NOMO-1 treated with dmso at 0.1 percent for 144 hours (cell line): ENCODE results near the gene MAP6.
"Not testable (repeated sequence)": the region's sequence is repeated elsewhere in the genome, so short reads cannot be mapped to it uniquely, and the experiment has no call there.

ENCODE experiments used
- DNase-seq: peaks from one replicate; lab custom pipeline; 2025; ENCODE audit not compliant: unreplicated experiment; lab: John Stamatoyannopoulos, UW

MAP6 gene

DNA sequence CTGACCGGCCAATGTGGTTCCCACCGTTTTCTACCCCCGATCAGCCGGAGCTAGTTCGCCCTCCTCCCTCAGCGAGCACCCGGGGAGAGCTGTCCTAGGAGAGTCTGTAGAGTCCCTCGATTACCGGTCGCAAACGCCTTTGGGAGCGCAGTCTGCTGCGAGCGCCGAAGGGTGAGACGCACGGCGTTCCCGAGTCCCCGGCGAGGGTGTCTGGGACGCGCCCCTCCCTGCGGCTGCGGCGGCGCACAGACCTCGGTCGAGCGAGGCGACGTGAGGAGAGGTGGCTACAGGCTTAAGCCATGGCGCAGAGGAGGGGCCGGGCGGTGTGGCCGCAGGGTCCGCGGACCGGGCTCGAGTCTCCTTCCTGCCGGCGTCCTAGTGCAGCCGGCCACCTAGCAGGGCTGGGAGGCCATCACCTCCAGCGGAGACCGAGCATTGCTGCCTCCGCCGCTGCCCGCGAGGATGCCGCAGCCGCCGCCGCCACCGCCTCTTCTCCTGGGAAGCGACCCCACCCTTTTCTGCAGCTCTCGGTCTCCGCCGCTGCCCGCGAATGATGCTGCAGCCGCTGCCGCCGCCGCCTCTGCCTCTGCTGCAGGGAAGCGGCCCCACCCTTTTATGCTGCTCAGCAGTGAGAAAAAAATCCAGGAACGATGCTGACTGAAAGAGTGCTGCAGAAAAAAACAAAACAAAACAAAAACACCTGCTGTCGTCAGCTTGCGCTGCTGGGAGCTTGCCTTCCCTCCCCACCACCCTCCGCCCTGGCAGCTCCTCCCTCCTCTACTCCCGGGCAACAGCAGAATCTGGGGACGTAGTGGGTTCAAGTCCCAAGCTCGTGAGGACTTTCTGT, at the start of gene MAP6:
TSS of gene MAP6 (minus strand) at position 588 of the 847 bp plus-strand sequence. CDS start 669 bp downstream, outside the sequence.
- DNase-seq, result no peak

DNA sequence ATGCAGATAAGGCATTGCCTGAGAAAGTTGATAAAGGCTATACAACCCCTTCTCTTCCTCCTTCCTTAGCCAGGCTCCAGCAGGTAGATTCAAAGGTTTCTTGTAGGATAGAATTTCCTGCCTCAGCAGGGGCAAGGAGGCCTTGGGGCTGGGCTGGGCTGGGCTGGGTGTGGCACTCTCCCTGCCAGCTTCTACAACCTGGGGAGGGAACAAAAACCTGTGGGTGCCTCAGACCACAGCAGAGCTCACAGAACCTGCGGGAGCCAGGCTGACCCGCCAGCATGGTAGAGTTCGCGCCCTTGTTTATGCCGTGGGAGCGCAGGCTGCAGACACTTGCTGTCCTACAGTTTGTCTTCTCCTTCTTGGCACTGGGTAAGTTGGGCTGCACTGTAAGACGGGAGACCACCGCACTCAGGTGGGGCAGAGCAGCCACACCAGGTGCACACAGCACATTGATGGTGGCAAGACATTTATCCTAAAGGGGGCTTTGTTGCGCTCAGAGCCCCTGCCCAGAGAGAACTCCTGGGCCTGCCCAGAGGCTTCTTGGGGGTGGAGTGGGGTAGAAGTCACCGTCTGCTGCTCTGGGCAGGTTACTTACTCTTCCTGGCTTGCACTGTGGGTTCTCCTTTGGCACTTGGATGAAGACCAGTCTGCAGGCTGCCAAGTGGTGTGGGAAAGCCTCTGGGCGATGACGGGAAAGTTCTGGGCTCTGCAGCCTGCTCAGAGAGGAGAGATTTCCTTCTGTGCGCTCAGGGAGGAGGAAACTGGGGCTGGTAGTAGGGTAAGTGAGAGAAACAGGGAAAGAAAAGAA, 49.0 kb upstream of the MAP6 start, which contains the start of gene MOGAT2:
TSS of gene MOGAT2 (plus strand) at position 231 of the 811 bp plus-strand sequence. CDS start at position 282, 51 bp downstream.
- no peak for DNase-seq

DNA sequence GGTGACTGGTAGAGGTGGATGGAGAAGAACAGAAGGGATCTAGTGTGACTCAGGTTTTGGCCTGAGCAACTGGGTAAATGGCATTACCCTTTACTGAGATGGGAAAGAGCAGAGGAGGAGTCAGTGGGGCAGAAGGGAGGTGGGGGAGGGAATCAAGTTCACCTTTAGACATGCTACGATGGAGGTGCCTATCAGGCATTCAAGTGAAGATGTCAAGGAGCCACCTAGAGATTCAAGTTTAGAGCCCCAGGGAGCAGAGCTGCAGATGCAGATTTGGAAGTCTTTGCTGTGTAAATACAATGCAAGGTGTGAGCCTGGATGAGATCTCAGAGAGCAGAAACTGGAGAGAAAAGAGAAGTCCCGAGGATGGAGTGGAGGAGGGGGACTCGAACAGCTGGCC, 47.8 kb upstream of the MAP6 start:
- DNase-seq, result no peak

DNA sequence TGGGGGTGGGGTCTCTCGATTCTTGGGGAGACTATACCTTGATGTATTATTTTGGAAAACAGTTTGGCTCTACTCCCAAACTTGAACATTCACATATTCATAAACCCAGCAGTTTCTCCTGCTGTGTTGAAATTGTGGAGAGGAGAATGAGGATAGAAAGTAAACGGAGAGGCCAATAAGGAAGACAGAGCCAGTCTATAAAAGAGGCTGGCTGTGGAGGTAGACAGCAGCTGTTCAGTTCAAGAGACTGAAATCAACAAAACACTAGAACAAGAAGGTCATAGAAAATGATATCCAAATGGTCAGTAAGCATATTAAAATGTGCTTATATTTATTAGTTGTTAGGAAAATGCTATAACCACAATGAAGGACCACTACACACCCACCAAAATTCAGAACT, 46.9 kb upstream of the MAP6 start:
- no peak for DNase-seq

DNA sequence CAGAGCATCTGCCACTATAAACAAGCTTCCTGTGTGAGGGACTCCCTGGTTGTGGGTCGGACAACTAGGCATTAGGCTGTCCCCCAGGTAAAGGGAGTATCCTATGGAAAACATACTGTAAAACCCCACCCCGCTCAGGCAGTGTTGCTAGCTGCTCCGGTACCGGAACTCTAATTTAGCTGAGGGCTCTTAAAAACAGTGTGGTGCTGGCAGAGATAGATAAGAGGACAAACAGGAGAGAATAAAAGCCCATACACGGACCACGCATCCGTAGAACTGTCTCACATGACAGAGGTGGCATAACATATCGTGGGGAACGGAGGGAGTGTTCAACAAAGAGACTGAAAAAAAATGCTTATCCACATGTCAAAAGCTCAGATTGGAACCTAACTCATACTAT, 45.4 kb upstream of the MAP6 start:
- no peak for DNase-seq

DNA sequence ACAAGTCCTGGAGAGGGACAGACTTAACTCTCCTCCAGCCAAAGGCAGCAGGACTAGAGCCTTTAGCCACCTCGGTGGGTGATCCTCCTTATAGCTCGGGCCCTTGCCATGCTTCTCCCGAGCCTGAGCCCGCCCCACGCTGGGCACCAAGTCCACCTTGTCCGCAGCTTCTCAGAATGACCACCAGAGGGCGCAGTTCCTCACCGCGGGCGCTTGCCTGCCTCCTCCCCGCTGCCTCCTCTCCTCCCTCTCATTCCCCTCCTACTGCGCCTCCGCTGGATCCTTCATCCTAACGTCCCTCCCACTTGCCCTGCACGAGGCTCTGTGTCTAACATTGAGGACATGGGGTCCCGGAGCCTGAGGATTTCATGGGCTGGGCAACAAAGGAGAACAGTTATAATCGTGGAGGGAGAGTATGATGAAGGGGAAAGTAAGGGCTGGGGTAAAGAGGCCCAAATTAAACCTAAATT, 37.5 kb upstream of the MAP6 start:
- peak; percentile 22 for DNase-seq

DNA sequence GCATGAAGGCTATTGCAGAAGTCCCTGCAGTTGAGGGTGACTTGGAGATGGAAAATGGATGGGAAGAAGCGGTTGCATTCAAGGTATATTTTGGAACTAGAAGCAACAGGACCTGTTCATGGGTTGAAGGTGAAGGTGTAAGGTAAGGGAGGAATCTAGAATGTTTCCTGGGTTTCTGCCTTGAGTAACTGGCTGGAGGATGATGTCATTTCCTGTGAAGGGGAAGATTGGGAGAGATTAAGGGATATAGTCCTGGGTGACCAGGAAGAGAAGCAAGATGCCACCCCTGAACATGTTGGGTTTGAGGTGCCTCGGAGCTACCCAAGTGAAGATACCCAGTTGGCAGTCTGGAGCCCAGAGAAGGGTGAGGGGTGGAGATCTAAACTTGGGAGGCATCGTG, 36.7 kb upstream of the MAP6 start:
- no peak for DNase-seq

DNA sequence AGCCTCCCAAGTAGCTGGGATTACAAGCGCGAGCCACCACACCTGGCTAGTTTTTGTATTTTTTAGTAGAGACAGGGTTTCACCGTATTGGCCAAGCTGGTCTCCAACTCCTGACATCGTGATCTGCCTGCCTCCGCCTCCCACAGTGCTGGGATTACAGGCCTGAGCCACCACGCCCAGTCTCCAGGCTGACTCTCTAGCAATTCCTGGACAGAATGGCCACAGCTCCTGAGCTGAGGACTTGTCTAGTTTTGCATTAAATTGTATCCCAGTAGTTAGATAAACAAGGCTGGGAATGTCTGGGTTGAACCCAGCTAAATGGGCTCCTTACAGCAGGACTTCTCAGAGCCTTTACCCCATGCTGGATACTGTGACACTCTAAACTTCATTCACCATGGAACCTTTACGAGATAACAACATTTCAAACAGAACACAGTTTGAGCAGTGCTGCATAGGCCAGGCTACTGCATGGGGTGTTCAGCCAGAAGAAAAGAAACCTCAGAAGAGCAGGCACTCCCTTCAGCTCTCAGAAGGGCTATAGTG, 34.9 kb upstream of the MAP6 start:
- no peak for DNase-seq

DNA sequence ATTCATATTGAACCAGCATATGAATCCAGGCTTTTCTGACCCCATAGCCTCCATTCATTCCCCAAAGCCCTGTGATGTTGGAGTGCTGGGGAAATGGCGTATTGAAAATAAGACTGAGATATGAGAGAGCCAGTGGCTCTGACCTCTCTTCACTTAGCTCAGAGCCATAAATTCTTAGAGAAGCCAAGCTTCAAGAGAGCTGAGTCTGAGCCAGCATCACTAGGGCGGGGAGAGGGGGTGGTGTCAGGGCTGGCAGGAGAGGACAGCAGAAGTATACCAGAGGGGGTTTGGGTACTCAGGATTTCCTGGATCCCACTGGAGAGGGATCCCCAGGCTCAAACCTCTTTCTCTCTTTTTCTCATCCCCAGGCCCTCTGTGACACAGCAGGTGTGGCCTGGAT, 32.1 kb upstream of the MAP6 start:
- DNase-seq, result no peak

DNA sequence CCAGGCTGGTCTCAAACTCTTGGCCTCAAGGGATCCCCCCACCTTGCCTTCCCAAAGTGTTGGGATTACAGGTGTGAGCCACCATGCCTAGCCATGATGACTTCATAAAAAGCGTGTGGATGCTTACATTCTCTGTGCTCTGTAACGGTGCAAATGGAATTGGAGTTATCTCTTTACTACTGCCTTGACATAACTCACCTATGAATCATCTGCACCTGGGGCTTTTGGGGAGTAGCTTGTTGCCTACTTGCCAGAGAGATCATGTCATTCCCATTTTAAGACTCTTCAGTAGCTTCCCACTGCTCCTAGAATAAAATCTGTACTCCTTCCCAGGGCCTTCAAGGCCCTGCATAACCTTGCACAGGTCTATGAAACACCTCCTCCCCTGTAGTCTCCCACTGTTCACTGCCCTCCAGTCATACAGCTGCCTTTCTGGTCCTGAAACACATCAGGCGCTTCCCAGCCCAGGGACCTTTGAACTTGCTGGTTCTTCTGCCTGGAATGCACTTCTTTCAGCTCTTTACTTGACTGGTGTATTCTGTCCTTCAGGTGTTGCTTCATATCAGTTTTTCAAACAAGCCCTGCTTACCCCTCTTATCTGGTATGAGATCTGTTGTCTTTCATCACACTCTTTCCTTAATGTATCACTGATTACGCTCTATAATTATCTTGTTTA, 29.2 kb upstream of the MAP6 start:
- no peak for DNase-seq

DNA sequence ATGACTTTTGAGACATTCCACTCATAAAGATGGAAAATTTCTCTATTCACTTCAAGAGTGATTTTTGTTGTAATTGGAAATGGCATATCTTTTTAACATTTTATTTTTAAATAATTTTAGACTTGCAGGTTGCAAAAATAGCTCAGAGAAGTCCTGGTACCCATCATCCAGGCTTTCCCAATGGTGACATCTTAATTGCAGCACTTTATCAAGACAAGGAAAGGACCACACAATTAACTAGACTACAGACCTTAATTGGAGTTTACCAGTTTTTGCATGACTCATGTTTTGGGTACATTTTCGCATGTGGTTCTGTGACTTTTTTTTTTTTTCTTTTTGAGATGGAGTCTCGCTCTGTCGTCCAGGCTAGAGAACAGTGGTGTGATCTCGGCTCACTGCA, 23.0 kb upstream of the MAP6 start:
- no peak for DNase-seq

DNA sequence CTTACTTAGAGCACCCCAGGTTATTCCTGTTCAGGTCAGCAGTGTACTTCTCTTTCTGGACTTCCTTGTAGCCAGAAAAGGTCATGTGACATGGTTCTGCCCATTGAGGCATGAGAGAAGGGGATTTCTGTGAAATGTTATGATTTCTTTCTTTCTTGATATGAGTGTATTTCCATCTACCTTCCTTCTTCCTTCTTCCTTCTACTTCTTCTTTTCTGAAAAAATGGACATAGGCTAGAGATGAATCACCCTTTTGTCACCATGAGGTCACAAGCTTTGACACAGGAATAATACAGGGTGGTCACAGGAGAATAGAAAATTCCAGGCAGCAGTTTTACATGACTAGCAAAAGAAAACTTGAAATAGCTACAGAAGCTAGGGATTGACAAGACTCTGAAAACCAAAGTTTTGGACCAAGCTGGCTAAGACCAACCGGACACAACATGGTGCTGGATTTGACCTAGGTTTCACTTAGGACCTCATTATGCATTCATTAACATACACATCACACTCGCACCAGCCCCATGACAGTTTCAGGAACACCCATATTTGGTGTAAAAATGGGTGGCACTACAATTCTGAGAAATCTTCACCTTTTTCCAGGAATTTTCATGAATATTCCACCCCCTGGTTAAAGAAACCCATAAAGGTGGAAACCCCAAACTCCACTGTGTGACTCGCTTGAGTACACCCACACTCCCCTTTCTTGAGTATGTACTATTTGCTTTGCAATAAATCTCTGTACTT, 21.2 kb upstream of the MAP6 start:
- DNase-seq, result no peak

DNA sequence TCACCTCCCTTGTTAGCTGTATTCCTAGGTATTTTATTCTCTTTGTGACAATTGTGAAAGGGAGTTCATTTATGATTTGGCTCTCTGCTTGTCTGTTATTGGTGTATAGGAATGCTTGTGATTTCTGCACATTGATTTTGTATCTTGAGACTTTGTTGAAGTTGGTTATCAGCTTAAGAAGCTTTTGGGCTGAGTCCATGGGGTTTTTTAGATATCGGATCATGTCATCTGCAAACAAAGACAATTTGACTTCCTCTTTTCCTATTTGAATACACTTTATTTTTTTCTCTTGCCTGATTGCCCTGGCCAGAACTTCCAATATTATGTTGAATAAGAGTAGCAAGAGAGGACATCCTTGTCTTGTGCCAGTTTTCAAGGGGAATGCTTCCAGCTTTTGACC, 15.0 kb upstream of the MAP6 start:
- DNase-seq, result not testable (repeated sequence)

DNA sequence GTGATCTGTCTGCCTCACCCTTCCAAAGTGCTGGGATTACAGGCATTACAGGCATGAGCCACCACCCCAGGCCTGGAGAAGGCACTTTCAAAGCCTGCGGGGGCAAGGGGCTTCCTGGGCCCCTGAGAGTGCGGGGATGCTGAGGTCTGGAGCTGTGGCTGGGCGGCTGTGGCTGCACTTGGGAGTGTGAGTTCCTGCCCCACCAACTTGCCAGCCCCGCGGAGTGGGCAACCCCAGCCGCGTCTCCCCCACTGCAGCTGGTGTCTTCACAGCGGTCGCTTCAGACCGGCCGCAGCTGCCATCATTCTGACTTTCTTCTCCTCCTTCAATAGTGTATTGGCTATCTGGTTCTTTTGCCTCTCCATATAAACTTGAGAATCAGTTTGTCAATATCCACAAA, 10.7 kb upstream of the MAP6 start:
- no peak for DNase-seq

DNA sequence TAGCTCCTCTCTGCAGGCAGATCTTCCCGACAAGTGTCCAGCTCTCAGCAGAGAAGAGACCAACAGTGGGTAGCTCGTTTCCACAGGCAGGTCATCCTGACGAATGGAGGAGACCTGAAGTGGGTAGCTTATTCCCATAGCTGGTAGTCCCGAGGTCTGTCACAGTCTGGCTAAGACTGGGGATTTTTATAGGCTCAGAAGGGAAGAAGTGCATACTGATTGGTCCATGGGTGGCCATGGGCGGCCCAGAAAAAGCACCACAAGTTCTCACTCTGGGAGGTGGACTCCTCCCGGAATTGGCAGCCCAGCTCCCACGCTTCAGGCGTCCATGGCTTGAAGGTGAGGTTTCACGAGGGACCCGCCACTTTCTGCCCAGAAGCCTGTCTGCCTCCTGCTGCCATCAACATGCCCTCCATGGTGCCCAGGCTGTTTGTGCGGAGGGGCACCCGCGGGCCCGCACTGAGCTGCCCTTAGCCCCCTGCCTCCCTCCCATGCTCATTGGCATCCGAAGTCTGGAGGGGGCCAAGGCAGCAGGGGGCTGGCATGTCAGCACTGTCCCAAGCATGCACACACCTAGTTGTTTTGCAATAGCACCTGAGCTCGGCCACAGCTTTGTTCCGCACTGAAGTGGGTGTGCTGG, 9.9 kb upstream of the MAP6 start:
- DNase-seq, result no peak

DNA sequence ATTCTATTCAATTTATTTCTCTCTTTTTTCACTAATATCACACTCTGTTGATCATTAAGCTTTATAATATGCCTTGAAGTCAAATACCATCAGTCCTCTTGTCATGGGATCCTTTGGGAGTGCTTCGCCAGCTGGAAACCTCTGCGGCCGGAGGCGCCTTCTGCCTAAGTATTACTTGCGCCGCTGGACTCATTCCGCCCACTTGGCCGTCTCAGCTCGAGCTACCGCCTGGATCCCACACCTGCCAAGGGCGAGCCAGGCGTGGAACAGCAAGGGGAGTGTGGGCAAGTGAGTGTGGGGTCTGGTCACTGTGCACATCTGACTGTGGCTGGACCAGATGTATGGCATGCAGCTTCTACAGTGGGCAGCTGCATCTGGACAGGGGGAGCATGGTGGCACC, 9.1 kb upstream of the MAP6 start:
- DNase-seq, result no peak

DNA sequence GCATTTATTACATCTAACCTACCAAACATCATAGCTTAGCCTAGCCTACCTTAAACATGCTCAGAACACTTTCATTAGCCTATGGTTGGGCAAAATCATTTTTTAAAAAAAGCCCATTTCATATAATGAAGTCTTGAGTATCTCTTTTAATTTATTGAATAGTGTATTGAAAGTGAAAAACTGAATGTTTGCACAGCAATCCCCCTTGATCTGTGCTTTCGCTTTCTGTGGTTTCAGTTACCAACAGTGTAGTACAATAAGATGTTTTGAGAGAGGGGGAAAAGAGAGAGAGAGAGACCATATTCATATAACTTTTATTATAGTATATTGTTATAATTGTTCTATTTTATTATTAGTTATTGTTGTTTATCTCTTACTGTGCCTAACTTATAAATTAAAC, 8.4 kb upstream of the MAP6 start:
- DNase-seq, result no peak

DNA sequence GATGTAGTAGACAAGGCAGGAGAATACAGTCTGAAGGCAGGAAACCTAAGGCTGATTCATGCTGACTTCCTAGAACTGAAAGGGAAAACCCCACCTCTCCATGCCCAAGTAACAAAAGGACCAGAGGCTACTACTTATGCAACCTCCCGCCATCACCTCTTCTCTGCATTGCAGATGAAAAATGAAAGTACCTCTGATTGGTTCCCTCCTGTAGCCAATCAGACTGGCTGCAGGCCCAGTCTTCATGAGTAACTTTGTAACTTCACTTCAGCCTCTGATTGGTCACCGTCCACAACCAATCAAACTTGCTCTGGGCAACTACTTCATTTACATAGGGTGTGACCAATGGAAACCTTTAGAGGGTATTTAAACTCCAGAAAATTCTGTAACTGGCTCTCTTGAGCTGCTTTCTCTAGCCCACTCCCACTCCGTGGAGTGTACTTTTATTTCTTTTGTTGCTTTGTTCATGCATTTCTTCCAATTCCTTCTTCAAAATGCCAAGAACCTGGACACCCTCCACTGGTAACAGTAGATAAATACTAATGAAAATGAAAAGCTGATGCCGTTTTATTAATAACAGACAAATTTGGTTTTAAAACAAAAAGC, 5.2 kb upstream of the MAP6 start:
- DNase-seq, result no peak

DNA sequence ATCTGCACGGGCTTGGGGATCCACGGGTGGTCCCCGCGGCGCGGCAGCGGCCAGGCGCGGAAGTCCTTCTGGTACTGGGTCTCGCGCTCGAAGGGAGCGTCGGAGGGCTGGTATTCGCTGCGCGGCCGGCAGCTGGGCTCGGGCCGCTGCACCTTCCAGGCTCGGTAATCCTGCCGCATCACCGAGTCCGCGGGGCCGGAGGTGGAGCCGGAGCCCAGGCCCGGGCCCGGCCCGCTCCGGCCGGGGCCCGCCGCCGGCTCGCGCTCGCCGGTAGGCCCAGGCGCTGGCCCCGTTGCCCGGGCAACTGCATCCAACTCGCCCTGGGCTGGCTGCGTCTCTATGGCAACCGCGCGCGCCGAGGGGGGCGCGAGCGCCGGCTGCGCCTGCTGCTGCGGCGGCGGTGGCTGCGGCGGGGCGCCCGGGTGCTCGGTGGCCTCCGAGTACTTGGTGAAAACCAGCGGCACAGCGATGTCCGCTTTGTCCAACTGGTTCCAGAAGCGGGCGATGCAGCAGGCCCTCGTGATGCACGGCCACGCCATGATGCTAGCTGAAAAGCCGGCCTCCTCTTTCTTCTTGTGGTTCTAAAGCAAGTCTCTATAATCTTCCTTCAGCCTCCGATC, 897 bp downstream of the MAP6 start:
- DNase-seq, result no peak
